NCI-H1417 (cell line): ENCODE measurements around the gene CAPZB.

Experiments used
- DNase-seq, 3 experiments: peaks; one replicate each; lab custom pipeline; 2025; lab: John Stamatoyannopoulos, UW

The CAPZB gene

DNA sequence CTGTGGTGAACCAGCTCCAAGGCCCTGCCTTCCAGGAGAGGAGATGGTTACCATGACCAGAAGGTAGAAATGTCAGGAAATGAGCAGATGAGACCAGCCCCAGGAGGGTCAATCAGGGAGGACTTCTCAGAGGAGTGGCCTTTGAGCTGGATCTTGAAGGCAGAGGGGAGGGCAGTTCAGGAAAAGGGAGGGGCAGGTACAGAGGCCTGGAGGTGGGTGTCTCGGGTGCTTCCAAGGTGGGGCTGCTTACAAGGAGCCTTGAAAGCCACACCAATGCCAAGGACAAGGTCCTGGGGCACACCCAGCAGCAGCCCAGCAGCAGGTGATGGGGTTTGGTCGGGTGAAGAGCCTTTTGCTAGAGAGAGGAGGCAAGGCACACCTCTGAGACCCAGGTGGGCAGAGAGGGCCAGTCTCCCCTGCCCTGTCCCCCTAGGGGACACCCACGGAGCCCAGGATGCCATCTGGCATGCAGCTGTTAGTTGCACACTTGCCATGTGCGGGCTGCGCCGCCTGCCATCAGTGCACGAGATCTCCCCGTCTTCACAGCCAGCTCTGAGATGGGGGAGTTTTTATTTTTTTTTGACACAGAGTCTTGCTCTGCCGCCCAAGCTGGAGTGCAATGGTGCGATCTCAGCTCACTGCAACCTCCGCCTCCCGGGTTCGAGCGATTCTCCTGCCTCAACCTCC lies 154.7 kb downstream of the CAPZB start:
- DNase-seq, result no peak

- no peak for DNase-seq
Observed at GRCh38 chr1:19329611-19330010, 155.7 kb downstream of the CAPZB start.

GRCh38 chr1:19329188-19329587 lies 156.2 kb downstream of the CAPZB start:
- no peak for DNase-seq

GRCh38 chr1:19328486-19328885 lies 156.9 kb downstream of the CAPZB start:
- no peak for DNase-seq

GRCh38 chr1:19327736-19328135 lies 157.6 kb downstream of the CAPZB start:
- no peak for DNase-seq

- no peak for DNase-seq
Observed at GRCh38 chr1:19327301-19327700, 158.0 kb downstream of the CAPZB start.

- DNase-seq, result no peak
Observed at GRCh38 chr1:19326748-19327065, 158.6 kb downstream of the CAPZB start.

- no peak for DNase-seq
Observed at GRCh38 chr1:19325958-19326747, 159.2 kb downstream of the CAPZB start.

GRCh38 chr1:19325368-19325957 lies 159.9 kb downstream of the CAPZB start:
- DNase-seq, result no peak

DNA sequence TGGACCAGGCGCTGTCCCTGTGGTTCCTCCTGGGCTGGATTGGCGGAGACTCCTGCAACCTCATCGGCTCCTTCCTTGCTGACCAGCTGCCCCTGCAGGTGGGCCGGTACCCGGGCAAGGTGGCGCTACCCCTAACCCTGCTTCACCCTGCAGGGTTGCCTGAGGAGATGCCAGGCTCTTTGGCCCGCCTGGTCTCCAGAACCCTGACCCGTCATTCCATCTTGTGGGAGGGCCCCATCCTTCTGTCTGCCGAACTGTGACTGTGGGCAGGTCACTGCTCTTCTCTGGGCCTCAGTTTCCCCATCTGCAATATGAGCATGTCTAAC lies 160.7 kb downstream of the CAPZB start:
- DNase-seq, result no peak

DNA sequence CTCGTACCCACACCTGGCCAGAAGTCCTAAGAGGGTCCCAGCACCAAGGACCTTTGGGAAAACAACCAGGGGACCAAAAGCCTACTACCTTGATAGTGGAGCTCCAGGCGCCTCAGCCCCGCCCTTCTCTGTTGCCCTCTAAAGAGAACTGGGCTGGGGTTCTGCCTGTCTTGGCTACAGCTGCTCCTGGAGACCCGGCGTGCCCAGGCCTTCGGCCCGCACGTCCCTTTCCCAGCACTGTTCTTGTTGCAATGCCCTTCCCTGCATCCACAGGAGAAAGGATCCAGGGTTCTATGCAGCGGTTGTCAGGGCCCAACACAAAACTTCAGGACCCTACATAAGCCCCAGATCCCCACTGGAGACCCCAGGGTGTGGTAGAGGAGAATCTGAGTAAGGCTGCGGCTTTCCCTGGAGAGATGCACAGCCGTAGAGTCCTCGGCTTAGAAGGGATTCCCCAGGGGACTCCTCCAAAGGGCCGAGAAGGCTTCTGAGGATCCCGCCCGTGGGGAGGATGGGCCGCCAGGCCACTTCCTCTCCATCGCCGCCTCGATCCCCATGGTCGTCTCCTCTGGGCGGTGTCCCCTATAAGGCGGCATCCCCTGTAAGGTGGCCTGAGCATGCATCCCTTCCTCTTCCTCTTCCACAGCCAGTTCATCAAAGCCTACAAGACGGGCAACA lies 161.2 kb downstream of the CAPZB start:
- no peak for DNase-seq

DNA sequence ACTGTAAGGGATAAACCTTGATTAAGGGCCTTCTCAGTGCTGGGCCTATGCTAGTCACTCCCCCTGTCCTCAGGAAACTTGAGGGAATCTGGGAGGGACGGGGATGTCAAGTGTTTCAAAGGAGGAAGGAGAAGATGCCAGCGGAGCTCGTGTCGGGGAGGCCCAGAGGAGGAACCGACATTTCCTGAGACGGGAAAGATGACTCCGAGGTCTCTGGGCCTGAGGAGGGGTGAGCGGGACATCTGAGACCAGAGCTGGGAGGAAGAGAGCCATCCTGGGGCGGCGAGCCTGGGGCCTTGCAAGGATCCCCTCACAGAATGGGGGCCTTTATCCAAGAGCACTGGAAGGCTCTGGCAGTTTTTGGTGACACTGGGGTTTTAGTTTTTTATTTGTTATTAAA lies 162.9 kb downstream of the CAPZB start:
- no peak for DNase-seq

DNA sequence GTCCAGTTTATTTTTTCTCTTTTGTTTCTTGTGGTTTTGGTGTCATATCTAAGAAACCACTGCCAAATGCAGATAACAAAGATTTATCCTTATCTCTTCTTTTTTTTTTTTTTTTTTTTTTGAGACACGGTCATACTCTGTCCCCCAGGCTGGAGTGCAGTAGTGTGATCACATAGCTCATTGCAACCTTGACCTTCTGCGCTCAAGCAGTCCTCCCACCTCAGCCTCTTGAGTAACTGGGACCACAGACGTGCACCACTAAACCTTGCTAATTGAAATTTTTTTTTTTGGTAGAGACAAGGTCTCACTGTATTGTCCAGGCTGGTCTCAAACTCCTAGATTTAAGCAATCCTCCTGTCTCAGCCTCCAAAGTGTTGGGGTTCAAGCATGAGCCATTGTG lies 164.3 kb downstream of the CAPZB start:
- no peak for DNase-seq

DNA sequence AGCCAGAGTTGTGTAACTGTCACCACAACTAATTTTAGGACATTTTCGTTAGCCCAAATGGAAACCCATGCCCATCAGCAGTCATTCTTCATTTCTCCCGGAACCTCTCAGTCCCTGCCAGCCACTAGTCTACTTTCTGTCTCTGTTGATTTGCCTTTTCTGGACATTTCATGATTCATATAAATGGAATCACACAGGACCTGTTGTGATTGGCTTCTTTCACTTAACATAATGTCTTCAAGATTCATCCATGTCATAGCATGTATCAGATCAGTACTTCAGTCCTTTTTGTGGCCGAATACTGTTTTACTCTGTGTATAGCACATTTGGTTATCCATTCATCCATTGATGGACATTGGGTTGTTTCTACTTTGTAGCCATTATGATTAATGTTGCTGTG lies 166.1 kb downstream of the CAPZB start:
- DNase-seq, result no peak

GRCh38 chr1:19317126-19317910 lies 168.0 kb downstream of the CAPZB start:
- DNase-seq, result no peak

DNA sequence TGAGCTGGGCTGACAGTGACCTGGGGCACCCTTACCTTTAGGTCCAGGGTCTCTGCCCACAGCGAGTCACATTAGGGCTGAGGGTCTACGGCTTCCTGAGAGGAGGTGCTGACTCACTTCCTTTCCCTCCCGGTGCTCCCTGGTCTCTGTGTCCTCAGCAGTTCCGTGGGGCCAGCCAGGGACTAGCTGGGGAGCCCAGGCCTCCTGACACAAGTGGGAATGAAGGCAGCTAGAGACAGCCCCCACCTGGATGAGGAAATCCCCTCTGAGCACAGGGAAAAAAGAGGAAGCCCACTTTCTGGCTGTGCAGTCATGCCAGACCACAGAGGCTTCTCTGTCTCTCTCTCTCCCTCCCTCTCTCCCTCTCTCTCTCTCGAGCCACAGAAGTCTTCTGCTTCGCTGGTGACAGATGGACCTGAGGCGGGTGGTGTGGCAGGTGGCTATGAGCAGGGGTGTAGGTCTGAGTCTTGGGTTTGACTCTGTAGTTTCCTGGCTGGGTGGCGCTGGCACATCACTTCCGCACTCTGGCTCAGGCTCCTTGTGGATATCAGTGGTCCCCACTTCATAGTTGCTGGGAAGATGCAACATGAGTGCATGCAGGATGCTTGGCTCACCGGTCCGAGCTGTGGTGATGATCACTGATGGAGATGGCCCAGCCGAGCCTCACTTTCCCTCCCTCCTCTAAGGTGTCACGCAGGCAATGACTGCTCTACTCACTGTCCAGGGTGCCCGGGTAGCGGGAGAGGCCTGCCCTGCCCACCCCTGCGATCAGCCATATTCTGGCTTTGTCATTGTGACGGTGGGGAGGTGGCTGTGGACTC lies 169.8 kb downstream of the CAPZB start:
- DNase-seq, result no peak

- no peak for DNase-seq
Observed at GRCh38 chr1:19313961-19314882, 171.1 kb downstream of the CAPZB start.

DNA sequence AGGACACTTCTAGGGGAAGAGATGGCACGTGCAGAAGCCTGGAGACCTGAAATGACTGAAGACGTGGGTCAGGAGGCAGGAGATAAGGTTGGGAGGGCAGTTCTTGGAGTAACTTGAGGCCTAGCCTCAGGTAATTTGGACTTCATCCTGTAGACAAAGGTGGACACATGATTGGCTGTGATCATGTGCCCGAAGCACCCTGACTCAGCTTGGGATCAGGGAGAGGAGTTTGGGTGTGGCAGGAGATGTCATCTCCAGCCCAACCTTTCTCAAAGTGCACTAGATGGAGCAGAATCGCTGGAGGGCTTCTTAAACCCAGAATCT lies 171.7 kb downstream of the CAPZB start:
- no peak for DNase-seq

- DNase-seq, result peak in 1 of 3 experiments; percentile 25
Observed at GRCh38 chr1:19312782-19313635, 172.3 kb downstream of the CAPZB start.
